Hindlimb muscle (tissue), 1 donor: ENCODE results near the gene C2. TPM values are rescaled to one million over a fixed set of nuclear protein-coding genes. Genes with fewer than 3 reads are reported as not detected.
A peak's percentile ranks its signal among the peaks of the same experiment; 100 is the strongest.

Experiments
- DNase-seq: peaks from one replicate; pipeline ENCODE4 v3.0.0-alpha.2; 2013
- polyA plus RNA-seq: library from polyadenylated mRNA; unstranded; fragments of 120-200 nt; gene quantifications from one replicate; pipeline ENCODE4 v1.2.1, GENCODE V29; 2013; ENCODE audit not compliant: insufficient read length

C2 gene
- polyA plus RNA-seq = 11.1 TPM

DNA sequence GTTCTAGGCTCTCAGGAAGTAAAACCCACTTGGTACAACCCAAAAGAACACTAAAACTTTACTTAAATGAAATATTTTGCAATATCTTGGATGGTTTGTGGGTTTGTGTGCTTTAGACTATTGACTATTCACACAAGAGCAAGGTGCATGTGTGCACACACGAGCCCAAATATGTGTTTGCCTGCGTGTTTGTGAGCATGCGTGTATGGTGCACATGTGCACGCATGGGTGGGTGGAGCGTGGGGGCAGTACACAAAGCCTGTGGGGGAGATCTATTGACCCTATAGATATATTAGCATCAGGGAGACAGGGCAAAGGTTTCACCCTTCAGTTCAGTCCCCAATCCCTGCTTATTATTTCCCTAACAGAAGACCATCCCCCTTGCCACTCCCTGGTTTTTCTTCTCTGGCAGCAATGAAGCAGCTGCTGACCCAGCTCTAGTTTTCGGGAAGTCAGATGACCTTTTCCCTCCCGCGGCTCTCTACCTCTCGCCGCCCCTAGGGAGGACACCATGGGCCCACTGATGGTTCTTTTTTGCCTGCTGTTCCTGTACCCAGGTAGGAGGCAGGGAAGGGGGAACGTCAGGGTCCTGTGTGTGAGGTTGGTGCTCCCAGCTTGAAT, at the start of gene C2:
Gene C2, plus strand, starts transcription at position 476 of the 621 bp plus-strand sequence. Its CDS starts 36 bp downstream, at position 512.
- DNase-seq = no peak

DNA sequence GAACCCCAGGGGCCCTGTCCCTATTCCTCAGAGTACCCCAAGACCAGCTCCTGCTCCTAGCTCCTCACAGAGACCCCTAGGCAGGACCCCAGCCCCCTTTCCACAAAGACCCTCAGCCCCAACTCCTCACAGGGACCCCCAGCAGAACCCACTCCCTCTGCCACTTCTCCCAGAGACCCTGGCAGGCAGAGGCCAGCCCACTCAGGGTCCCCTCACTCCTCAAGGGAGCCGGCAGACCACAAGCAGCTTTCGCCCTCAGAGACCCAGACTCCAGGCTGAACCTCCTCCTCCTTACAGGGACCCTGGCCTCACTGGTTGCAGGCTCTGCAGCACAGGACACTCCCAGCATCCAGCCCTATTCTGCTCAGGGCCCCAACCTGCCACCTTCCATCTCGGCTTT, 49.3 kb upstream of the C2 start:
- DNase-seq = no peak

DNA sequence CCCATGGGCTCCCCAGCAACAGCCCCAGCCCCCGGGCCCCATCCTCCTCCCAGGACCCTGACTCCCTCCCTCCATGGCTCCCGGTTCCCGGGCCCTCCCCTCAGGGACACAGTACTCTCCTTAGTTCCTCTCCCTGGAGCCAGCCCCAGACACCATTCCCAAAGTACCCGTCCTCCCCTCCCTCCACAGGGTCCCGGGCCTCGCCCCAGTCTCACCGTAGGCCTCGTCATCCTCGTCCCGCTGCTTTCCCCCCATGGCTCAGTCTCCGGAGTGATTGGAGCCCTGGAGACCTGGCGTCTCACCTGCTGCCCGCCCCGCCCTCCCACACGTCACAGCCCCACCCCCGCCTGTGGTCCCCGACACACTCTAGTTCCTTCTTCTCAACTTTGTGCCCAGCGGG, 48.8 kb upstream of the C2 start, which contains the start of gene SLC44A4:
Gene SLC44A4, minus strand, starts transcription at position 272 of the 400 bp plus-strand sequence. Its CDS starts 17 bp downstream, at position 255.
- no peak for DNase-seq

DNA sequence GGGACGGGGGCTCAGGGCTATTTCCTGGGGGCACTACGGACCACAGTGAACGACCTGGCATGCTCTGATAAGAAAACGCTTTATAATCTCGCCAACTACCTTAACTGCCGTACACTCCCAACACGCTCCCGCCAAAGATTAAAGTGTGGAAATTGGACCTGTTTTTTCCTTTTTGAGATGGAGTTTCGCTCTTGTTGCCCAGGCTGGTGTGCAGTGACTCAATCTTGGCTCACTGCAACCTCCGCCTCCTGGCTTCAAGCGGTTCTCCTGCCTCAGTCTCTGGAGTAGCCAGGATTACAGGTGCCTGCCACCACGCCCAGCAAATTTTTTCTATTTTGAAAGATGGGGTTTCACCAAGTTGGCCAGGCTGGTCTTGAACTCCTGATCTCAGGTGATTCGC, 48.4 kb upstream of the C2 start:
- no peak for DNase-seq

DNA sequence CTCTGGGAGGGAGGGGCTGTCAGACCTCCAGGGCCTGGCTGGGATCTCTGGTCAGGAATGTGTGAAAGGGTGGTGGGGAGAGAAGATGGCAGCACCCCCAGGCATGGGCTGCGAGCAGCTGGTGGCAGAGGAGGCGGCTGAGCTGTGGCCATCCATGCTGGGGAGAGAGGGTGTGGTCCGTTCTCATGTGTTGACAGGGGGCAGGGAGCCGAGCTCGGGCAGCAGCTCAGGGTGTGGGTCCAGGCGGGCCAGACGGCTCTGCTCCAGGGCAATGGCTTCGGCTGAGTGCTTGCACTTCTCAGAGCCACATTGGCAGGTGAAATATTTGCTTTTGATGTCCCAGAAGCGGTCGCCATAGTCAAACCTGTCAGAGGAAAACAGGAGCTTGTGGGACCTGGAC, 47.6 kb upstream of the C2 start:
- no peak for DNase-seq

DNA sequence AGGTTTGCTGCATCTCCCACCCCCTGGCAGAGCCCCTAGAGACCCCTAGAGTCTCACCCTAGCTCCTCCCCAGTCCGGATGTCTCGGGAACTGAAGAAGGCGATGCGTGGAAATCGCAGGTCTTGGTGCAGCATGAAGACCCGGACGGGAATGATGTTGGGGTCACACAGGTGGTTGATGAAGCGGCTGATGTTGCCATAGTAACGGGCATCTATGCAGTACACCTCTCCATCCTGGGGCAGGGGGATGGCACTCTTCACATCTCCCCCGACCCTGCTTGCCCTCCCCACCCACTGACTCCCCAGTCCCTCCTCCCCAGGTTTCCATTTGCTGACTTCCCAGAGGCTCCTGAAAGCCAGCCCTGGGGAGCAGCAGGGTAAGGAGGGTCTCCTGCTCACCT, 46.9 kb upstream of the C2 start:
- DNase-seq = no peak

DNA sequence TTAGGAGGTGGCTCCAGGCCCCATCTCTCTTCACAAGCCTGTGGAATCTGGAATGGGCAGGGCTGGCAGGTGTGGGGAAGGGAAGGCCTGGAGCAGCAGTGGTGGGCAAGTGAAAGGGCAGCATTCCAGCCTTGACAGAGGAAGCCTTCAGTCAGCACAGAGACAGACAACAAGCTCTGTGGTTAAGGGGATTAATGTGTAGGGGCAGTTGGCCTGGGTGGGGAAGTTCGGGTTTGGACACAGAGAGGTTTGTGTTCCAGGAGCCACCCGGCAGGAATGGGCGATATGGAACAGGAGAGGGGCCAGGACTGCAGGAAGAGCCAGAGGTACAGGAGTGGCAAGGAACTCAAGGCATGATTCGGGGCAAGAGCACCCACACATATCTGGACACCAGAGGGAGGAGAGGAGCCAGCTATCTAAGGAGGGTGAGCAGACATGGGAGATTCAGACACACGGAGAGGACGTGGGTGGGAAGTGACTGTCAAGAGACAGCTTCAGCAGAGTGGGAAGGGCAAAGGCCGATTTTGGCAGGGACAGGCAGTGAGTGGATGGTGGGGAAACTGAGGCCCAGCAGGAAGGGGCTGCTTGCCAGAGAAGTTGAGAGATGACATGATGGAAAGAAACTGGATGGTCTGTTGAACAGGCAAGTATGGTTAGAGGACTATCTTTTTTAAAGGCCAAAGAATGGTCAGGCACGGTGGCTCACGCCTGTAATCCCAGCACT, 46.2 kb upstream of the C2 start:
- DNase-seq = no peak

DNA sequence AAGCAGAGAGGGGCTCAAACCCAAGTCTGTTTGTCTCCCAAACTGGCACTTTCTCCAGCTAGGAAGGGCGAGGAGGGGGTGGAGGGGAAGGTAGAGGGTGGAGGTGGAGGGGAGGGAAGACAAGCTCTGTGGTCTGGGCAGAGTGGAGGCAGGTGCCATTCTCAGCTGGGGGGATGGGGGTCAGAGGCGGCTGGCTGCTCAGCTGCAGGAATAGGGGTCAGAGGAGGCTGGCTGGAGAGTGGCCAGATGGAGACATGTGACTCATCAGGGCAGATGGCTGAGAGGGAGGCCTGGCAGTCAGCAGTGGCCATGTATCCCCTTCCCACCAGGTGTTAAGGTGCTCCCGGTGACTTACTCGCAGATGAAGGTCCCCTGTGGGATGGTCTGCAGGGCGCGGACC, 45.2 kb upstream of the C2 start:
- DNase-seq = no peak

DNA sequence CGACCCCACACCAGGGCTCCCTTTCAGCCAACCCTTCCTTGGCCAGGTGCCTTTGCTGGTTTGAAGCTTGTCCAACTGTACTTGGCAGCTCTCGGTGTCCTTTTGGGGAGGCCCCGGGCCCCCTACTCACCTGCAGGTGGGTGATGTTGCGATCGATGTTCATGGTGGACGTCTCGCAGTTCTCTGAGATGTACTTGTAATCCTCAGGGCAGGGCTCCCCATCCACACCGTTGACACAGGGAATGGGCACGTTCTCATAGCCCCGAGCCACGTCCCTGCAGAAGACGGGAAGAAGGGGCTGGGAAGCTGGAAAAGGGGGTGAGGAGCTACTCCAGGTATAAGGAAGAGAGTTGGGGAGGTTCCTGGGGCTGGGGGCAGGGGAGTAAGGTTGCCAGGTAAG, 43.8 kb upstream of the C2 start:
- DNase-seq = no peak

DNA sequence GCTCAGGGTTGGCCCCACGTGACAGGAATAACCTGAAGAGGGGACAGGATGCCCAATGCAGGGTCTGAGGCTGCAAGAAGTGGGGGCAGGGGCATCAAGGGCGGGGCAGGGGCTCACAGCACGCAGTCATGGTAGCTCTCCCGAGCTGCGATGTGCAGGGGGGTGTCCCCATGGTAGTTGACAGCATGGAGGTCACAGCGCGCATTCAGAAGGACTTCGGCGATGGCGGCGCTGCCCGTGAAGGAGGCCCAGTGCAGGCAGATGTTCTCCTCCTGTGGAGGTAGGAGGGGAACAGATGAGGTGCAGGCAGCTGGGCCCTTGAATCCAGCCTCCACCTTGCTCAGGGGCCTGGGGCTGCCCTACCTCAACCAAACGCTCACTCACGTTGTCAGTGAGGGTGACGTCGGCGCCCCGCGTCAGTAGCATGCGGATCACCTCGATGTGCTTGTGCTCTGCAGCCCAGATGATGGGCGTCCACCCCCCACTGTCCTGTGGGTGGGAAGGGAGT, 42.9 kb upstream of the C2 start:
- no peak for DNase-seq

DNA sequence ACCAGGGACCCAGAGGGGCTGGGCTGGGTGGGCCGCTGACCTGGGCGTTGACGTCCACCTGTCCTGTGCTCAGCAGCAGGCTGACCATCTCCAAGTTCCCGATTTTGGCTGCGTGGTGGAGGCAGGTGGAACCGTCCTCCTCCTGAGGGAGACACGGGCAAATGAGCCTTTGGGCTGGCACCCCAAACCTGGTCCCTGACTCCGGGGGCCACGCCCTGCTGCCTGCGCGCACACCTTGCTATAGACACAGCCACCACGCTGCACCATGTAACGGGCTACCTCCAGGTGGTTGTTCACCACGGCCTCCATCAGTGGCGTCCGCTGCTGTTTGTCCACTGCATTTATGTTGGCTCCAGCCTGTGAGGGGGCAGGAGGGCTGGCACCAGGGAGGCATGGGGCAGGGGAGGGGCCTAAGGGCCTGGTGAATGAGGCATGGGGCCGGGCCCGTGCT, 41.0 kb upstream of the C2 start:
- no peak for DNase-seq

DNA sequence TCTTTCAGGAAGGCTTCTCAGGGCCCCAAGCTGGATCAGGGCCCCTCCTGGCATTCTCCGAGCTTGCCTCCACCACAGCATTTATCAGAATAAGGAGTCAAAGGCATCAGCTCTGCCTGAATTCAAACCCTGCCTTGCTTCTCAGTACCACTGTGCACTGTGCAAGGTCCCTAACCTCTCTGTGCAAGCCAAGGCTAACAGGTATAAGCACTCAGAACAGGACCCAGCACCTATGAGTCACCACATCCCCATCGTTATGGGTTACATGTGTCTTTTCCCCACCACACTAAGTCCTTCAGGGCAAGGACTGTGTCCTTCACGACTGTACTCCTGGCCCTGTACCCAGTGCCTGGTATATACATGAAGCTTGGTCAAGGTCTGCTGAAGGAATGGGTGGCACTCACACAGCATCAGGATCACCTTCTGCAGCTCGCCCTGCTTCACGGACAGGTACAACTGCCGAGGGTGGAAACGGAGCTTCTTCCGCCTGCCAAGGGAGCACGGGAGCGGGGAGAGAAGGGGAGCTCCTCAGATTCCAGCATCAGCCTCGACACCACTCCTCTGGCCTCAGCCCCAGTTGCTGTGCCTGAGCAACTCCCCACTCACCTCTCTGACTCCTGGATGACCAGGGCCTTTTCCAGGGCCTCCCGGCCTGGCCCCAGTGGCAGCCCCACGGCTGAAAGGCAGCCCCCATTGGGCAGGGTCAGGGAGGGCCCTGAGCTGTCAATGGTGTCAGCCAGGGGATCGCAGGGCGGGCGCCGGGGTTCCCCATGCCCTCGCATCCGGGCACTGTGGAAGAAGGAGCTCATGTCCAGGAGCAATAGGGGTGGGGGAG, 40.1 kb upstream of the C2 start:
- DNase-seq = no peak

DNA sequence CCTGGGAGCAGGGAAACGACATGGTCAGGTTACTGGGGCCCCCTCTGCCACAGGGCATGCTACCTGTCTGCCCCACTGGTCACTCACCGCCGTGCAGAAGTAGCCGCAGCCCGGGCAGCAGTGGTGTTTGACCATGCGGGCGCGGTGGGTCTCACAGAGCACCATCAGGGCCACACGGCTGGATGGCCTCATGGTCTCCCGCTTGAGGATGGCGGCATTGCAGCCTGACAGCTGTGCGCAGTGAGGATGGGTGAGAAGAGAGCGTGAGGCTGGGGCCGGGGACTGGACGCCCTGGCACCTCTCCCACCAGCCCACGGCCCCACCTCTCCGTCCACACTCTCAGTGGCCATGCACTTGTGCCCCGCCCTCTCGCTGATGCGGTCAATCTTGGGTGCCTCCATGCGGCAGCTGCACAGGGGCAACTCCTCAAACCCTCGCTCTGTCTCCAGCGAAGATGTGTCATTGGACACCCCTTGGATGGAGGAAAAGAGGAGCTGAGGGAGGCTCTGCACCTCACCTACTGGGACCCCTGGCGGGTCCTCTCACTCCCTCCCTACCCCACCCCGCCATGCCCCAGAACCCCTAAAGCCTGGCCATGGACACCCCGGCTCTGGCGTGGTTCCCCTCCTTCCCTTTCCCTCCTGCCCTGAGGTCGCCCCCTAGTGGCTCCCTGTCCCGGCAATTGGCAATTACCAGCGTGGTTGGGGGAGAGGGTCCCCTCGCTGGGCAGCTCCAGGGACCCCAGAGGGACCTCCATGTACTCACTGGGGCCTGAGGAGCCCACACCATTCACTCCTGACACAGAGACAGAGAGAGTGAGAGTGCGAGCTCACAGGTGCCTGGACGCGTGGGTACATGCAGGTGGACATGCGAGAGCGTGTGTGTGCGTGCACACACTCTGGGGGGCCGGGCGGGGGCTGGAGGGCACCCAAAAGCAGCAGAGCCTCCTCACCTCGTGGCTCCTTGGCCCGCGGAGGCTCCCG, 39.0 kb upstream of the C2 start:
- no peak for DNase-seq

DNA sequence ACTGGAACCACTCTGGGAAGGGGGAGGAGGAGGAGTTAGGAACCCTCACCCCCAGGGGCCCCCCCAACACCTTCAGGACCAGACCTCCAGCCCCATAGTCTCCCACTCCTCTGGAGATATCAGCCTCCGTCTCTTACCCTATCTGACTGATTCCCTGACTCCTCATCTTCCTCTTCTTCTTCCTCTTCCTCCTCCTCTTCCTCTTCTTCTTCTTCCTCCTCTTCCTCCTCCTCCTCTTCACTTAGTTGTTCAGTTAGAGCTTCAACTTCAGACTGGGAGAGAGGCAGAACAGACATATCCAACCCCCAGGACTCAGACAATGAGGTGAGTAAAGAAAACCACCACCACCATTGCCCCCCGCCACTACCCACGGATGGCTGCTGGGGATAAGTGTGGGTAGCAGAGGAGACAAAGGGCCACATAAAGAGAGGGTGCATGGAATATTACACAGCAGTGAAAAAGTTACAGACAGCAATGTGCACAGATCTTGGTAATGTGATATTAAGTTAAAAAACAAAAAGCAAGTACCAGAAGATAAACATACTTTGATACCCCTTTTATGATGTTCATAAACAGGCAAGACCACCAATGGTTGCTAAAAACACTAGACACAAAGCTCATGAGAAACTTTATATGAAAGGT, 38.1 kb upstream of the C2 start:
- no peak for DNase-seq

DNA sequence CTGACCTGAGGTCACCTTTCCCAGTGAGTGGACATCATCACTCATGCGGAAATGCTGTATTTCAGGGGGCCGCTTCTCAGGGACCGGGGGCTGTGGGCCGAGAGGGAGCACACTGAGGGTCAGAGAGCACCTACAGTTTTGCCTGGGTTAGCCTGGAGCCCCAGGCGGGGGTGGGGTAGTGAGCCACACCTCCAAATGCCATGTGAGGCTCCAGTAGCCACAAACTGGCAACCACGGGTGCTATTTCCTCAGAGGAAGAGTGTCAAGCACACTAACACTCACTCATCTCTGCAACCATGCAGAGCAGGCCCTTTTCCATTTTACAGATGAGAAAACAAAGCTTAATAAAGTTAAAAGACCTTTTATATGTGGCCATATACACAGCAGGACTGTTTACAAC, 34.7 kb upstream of the C2 start:
- no peak for DNase-seq

DNA sequence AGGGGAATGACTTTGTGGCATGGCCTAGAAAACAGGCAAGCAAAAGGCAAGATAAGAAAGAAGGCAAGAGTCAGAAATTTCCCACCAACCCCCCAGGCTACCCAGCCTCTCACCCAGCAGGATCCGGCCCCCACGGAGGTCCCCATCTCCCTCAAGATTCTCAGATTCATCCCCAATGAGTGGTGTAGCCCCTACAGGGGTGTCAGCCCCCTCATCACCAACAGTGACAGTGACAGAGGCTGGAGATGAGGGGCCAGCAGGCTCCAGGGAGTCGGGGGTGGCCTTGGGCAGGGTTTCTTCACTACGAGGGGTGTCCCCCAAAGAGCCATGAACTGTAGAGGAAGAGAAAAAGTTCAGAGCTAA, 31.0 kb upstream of the C2 start:
- DNase-seq = no peak

DNA sequence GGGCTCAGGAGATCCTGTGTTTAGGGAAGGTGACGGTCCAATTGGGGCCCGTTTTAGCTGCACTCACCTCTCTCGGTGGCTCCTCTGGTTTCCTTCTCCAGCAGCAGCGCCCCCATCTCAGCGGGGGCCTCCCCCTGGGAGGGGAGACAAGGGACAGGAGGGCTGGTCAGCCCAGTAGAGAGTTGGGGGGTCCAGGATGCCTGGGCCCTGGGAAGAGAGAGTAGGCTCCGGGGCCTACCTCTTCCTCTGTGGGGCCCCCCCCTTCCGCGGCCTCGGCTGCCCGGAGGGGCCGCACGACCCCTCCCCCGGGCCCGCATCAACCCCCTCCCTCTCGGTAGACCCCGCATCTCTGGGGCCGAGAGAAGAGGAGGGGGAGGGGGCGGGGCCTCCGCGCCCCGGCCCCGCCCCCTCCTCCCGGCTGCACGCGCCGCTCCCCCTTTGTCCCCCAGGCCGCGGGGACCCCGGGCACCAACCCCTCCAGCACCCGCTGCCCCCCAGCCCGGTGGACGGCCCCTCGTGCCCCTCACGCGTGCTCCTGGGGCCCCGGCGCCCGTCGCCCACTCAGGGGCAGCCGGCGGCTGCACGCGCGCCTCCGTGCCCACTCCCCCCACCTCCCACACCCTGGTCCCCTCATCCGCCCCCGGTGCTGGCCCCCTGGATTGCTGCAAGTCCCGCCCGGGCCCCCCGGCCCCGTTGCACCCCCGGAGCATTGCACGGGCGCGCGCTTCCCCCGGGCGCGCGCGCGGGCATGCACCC, 30.5 kb upstream of the C2 start:
- DNase-seq = no peak

DNA sequence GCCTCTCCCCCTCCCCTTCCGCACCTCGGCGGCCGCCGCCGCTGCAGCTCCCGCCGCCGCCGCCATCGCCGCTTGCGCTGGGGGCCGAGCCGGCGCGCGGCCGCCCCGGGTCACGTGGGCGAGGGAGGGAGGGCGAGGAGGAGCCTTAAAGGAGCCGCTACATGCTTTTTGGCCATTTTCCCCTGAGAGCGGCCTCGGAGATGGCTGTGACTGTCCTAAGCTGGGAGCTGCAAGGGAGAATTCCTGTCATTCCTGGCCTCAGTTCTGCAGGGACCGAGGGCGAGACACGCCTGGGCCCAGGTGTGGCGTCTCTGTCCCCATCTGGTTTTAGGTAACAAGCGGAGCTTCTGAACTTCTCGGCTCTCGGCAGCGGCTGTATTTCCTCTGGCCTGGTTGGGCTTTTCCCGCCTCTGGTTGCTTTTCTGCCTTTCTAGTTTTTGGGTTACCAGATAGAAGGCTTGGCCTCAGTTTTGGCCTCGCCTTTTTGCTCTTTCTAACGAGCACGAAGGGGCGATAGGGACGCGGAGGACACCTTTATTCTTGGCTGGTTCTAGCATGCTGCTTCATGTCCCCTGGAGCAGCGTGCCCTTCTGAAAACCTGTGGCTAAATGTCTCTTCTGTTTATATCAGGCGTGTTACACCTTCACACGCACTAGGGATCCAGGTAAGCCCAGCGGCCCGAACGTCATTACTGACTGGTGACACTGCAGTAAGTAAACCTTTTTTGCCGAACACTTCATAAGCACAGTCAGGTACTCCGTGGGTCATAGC, 29.7 kb upstream of the C2 start, which contains the start of gene EHMT2:
Gene EHMT2, minus strand, starts transcription at position 87 of the 771 bp plus-strand sequence. Its CDS starts 21 bp downstream, at position 66.
- peak; percentile 92 for DNase-seq

DNA sequence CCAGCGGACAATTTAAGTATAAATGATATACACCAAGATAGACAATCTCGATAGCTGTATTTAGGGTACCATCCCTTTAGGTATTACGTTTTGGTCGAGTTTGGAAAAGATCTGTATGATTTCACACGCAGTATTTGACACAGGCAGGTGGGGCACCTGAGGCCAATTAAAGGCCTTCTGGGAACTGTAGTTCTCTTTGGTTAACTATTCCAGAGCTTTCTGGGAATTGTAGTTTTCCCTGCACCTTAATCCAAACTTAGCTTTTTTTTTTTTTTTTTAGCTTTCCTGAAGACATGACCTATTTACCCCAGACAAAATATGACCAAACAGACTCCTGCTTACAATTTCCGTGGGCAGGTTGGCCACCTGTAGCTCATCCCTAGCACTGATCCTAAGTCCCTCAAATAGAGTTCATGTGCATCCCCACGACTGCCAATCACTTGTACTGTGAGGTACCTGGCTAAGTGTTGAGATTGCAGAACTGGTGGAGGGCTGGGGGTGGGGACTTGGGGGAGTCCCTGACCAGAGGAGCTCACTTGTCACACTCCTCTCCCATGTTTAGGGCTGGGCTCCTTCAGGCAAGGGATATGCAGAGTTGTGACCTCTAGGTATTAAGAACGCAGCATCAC, 29.0 kb upstream of the C2 start:
- peak; percentile 38 for DNase-seq
